Right lobe of liver (tissue), 4 donors: ENCODE measurements around the gene SNX10.

ENCODE experiments used
- POLR2A ChIP-seq: fragments of 450-650 bp; IDR thresholded peaks from one replicate; pipeline ENCODE4 v1.6.1; 2017; ENCODE audit warnings: antibody characterized with exemption, mild to moderate bottlenecking
- TF ChIP-seq, protein P1 (sequence below), 4 donors: fragments of 200-600 bp in 3 of 4; fragments of 450-650 bp in 1 of 4; IDR thresholded peaks; one replicate each; pipeline versions ENCODE4 v1.5.1 to v1.8.0; 2016 to 2022; ENCODE audit warnings: antibody characterized with exemption in 4 of 4, mild to moderate bottlenecking in 2 of 4
- donor health status: DM: no; HTN: no; CAD: no.
- donor health status: DM: no; HTN: no; CAD: no.
- donor health status: DM: no; HTN: yes; CAD: no.

DNA sequence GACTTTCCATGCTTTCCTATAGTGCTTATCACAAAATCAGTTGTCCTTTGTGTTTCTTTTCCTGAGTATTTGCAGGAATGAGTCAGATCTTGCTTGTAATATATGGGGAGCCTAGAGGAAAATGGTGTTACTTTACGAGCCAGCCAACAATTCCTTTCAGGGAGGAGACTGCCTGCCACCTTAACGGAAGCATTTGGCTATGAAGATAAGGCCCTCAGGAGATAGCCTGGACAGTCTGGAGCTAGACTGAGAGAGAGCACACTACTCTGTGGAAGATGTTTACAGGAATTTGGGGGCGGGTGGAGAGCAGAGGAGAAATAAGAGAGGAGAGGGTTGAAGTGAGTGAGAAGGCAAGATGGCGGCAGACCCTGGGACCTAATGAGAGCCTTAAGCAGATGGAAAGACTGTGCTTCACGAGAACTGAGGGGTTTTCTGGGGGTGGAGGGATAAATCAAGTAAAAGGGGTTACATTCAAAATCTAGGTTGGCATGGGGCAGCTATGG lies 126.3 kb downstream of the SNX10 start:
- TF ChIP-seq, protein P1, sequence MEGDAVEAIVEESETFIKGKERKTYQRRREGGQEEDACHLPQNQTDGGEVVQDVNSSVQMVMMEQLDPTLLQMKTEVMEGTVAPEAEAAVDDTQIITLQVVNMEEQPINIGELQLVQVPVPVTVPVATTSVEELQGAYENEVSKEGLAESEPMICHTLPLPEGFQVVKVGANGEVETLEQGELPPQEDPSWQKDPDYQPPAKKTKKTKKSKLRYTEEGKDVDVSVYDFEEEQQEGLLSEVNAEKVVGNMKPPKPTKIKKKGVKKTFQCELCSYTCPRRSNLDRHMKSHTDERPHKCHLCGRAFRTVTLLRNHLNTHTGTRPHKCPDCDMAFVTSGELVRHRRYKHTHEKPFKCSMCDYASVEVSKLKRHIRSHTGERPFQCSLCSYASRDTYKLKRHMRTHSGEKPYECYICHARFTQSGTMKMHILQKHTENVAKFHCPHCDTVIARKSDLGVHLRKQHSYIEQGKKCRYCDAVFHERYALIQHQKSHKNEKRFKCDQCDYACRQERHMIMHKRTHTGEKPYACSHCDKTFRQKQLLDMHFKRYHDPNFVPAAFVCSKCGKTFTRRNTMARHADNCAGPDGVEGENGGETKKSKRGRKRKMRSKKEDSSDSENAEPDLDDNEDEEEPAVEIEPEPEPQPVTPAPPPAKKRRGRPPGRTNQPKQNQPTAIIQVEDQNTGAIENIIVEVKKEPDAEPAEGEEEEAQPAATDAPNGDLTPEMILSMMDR (IDR thresholded peaks at IDR 0.05), result no peak
- TF ChIP-seq POLR2A, result no peak
